Measurements from ENCODE around the gene SUCLG2.

Gene SUCLG2

GRCh38 chr3:67648701-67649100 lies 5.7 kb downstream of the SUCLG2 start:
- DNase-seq: no peak

- DNase-seq: no peak
These were observed 6.2 kb downstream of the SUCLG2 start for GRCh38 chr3:67648229-67648628.

GRCh38 chr3:67647390-67647878 lies 7.0 kb downstream of the SUCLG2 start:
- no peak for DNase-seq

GRCh38 chr3:67646586-67647234 lies 7.7 kb downstream of the SUCLG2 start:
- DNase-seq: no peak

- DNase-seq: no peak
These were observed 9.6 kb downstream of the SUCLG2 start for GRCh38 chr3:67644827-67645226.

- DNase-seq: no peak
These were observed 11.7 kb downstream of the SUCLG2 start for GRCh38 chr3:67642734-67643133.

GRCh38 chr3:67642190-67642589 lies 12.2 kb downstream of the SUCLG2 start:
- no peak for DNase-seq

GRCh38 chr3:67641451-67641850 lies 13.0 kb downstream of the SUCLG2 start:
- no peak for DNase-seq

- DNase-seq: no peak
These were observed 14.3 kb downstream of the SUCLG2 start for GRCh38 chr3:67640023-67640660.

- no peak for DNase-seq
These were observed 17.0 kb downstream of the SUCLG2 start for GRCh38 chr3:67637255-67637900.

GRCh38 chr3:67635806-67636205 lies 18.6 kb downstream of the SUCLG2 start:
- no peak for DNase-seq

- DNase-seq: no peak
These were observed 19.2 kb downstream of the SUCLG2 start for GRCh38 chr3:67635257-67635656.

- no peak for DNase-seq
These were observed 23.6 kb downstream of the SUCLG2 start for GRCh38 chr3:67630666-67631362.

GRCh38 chr3:67624687-67625086 lies 29.7 kb downstream of the SUCLG2 start:
- no peak for DNase-seq

- DNase-seq: no peak
These were observed 30.3 kb downstream of the SUCLG2 start for GRCh38 chr3:67624078-67624477.

GRCh38 chr3:67622652-67623051 lies 31.8 kb downstream of the SUCLG2 start:
- no peak for DNase-seq

- no peak for DNase-seq
These were observed 33.5 kb downstream of the SUCLG2 start for GRCh38 chr3:67620869-67621268.

- no peak for DNase-seq
These were observed 34.4 kb downstream of the SUCLG2 start for GRCh38 chr3:67619991-67620390.

GRCh38 chr3:67617518-67617917 lies 36.9 kb downstream of the SUCLG2 start:
- DNase-seq: no peak

GRCh38 chr3:67616046-67616445 lies 38.4 kb downstream of the SUCLG2 start:
- DNase-seq: no peak

- DNase-seq: no peak
These were observed 40.2 kb downstream of the SUCLG2 start for GRCh38 chr3:67614195-67614594.

- no peak for DNase-seq
These were observed 44.0 kb downstream of the SUCLG2 start for GRCh38 chr3:67610458-67610857.

- no peak for DNase-seq
These were observed 44.7 kb downstream of the SUCLG2 start for GRCh38 chr3:67609709-67610108.

GRCh38 chr3:67608034-67608433 lies 46.4 kb downstream of the SUCLG2 start:
- no peak for DNase-seq
